HG03039 (cell line): Measurements from ENCODE around the gene PKN1.

Experiments
- ATAC-seq: cut with Tn5 transposase; IDR thresholded peaks from one replicate; pipeline ENCODE4 v1.9.1; 2021; ENCODE audit warnings: mild to moderate bottlenecking, moderate library complexity; ENCODE audit not compliant: unreplicated experiment

Gene PKN1

GRCh38 chr19:14507704-14508542 lies 74.8 kb downstream of the PKN1 start:
- no peak for ATAC-seq

- ATAC-seq: no peak
Measured at GRCh38 chr19:14510311-14511228, 77.5 kb downstream of the PKN1 start.

GRCh38 chr19:14511229-14511593 lies 78.1 kb downstream of the PKN1 start:
- ATAC-seq: no peak

- no peak for ATAC-seq
Measured at GRCh38 chr19:14512406-14512961, 79.4 kb downstream of the PKN1 start.

GRCh38 chr19:14514215-14514863 lies 81.2 kb downstream of the PKN1 start:
- no peak for ATAC-seq

GRCh38 chr19:14515501-14516047 lies 82.5 kb downstream of the PKN1 start:
- ATAC-seq: no peak

GRCh38 chr19:14516048-14516534 lies 83.0 kb downstream of the PKN1 start:
- no peak for ATAC-seq

- ATAC-seq: no peak
Measured at GRCh38 chr19:14516746-14517438, 83.8 kb downstream of the PKN1 start.

- no peak for ATAC-seq
Measured at GRCh38 chr19:14517446-14517839, 84.3 kb downstream of the PKN1 start.

- peak; percentile 52 for ATAC-seq
Measured at GRCh38 chr19:14517840-14518505, 84.9 kb downstream of the PKN1 start, which contains the start of gene DNAJB1. DNAJB1 (minus strand) TSS chr19:14518397; CDS start chr19:14518349, 48 bp downstream.

- no peak for ATAC-seq
Measured at GRCh38 chr19:14519245-14519859, 86.2 kb downstream of the PKN1 start.

- ATAC-seq: no peak
Measured at GRCh38 chr19:14519860-14520407, 86.8 kb downstream of the PKN1 start.

- ATAC-seq: no peak
Measured at GRCh38 chr19:14520543-14520942, 87.4 kb downstream of the PKN1 start.
